ENCODE results near the gene CDCA7L. TPM values are rescaled to one million over a fixed set of nuclear protein-coding genes. Genes with fewer than 3 reads are reported as not detected.

The CDCA7L gene
- total RNA-seq, 1 experiment from 2014 or later = 107 TPM

GRCh38 chr7:21981524-21981923 lies 35.8 kb upstream of the CDCA7L start:
- RAD21 ChIA-PET (ENCODE audit: low non-redundant PET in 1 of 2, low total read pairs in 2 of 2, uncharacterized antibody in 2 of 2, unreplicated experiment in 2 of 2) = no interaction called here

GRCh38 chr7:21980926-21981500 lies 35.3 kb upstream of the CDCA7L start:
- no peak for ATAC-seq
- intact Hi-C loops (cut with micrococcal nuclease) = no loop called here

More at GRCh38 chr7:21981524-21981923, 35.8 kb upstream of the CDCA7L start:
- H2AFZ ChIP-seq (ENCODE audit: low read depth, low read length, poor library complexity, severe bottlenecking) = no peak overlapping the region
- no peaks in the 10 kb centered on the region for H3K9me2 ChIP-seq (ENCODE audit: insufficient read depth)
- H4K20me1 ChIP-seq (ENCODE audit: insufficient read depth) = no peaks in the 10 kb centered on the region
- H3K4me1 ChIP-seq (ENCODE audit: control insufficient read depth in 1 of 2, insufficient read depth in 2 of 2, low read length in 2 of 2) = no peaks in the 10 kb centered on the region
- TF ChIP-seq CEBPB (IDR thresholded peaks at IDR 0.05; ENCODE audit: low read depth) (no peak), ZNF274 (IDR thresholded peaks at IDR 0.05; ENCODE audit: low read depth, low read length) (no peak), CBX3 (IDR thresholded peaks at IDR 0.05; ENCODE audit: low read depth) (no peak)
- BruUV-seq (replicated peaks) = no TSS peak
- CTCF ChIA-PET = no interaction called here
- no peak overlapping the region for H3K9ac ChIP-seq (ENCODE audit: low read length)
- no peak overlapping the region for H3K4me2 ChIP-seq (ENCODE audit: low read length)
- H3K27ac ChIP-seq (ENCODE audit: low read depth, low read length) = no peak overlapping the region
- H3K4me3 ChIP-seq (replicated peaks in 1 of 2; ENCODE audit: low read depth in 1 of 2, low read length in 2 of 2) = no peak overlapping the region
- POLR2A ChIA-PET = no interaction called here
- intact Hi-C loops (cut with micrococcal nuclease) = no loop called here
- H3K36me3 ChIP-seq (ENCODE audit: control insufficient read depth in 1 of 2, insufficient read depth in 2 of 2, low read length in 2 of 2) = no peaks in the 10 kb centered on the region
- no peaks in the 10 kb centered on the region for H3K27me3 ChIP-seq (ENCODE audit: insufficient read depth, low read length)
- DNase-seq (ENCODE audit: low read depth, low spot score) (no peak), ATAC-seq (no peak)
- H3K79me2 ChIP-seq (ENCODE audit: insufficient read depth, low read length) = no peaks in the 10 kb centered on the region
- H3K9me3 ChIP-seq (ENCODE audit: control insufficient read depth in 1 of 2, insufficient read depth in 1 of 2, low read depth in 1 of 2, low read length in 2 of 2) = no peaks in the 10 kb centered on the region

More at GRCh38 chr7:21980926-21981500, 35.3 kb upstream of the CDCA7L start:
- no peak overlapping the region for H3K9ac ChIP-seq (ENCODE audit: low read length)
- H3K36me3 ChIP-seq (ENCODE audit: control insufficient read depth in 1 of 2, insufficient read depth in 2 of 2, low read length in 2 of 2) = no peaks in the 10 kb centered on the region
- no peaks in the 10 kb centered on the region for H3K9me3 ChIP-seq (ENCODE audit: control insufficient read depth in 1 of 2, insufficient read depth in 1 of 2, low read depth in 1 of 2, low read length in 2 of 2)
- no peak overlapping the region for H2AFZ ChIP-seq (ENCODE audit: low read depth, low read length, poor library complexity, severe bottlenecking)
- ChIA-PET RAD21 (ENCODE audit: low non-redundant PET in 1 of 2, low total read pairs in 2 of 2, uncharacterized antibody in 2 of 2, unreplicated experiment in 2 of 2) (no interaction called here), CTCF (no interaction called here), POLR2A (no interaction called here)
- no peaks in the 10 kb centered on the region for H3K4me1 ChIP-seq (ENCODE audit: control insufficient read depth in 1 of 2, insufficient read depth in 2 of 2, low read length in 2 of 2)
- no peaks in the 10 kb centered on the region for H4K20me1 ChIP-seq (ENCODE audit: insufficient read depth)
- H3K79me2 ChIP-seq (ENCODE audit: insufficient read depth, low read length) = no peaks in the 10 kb centered on the region
- TF ChIP-seq MAX (IDR thresholded peaks at IDR 0.05) (no peak), ZBTB33 (IDR thresholded peaks at IDR 0.05; ENCODE audit: extremely low read depth, insufficient replicate concordance, low read length) (no peak), SRF (IDR thresholded peaks at IDR 0.05; ENCODE audit: low read depth) (no peak), POLR2A (IDR thresholded peaks at IDR 0.05; ENCODE audit: borderline replicate concordance, extremely low read depth, insufficient read depth, insufficient read length) (no peak), CBX3 (IDR thresholded peaks at IDR 0.05; ENCODE audit: low read depth) (no peak), ATF3 (IDR thresholded peaks at IDR 0.05) (no peak), FOSL1 (IDR thresholded peaks at IDR 0.05; ENCODE audit: low read depth) (no peak), ZFX (IDR thresholded peaks at IDR 0.05) (no peak), TCF7L2 (IDR thresholded peaks at IDR 0.05; ENCODE audit: borderline replicate concordance, extremely low read depth, insufficient read depth, insufficient read length) (no peak), CEBPB (IDR thresholded peaks at IDR 0.05; ENCODE audit: low read depth) (no peak), JUND (IDR thresholded peaks at IDR 0.05) (no peak)
- no peaks in the 10 kb centered on the region for H3K9me2 ChIP-seq (ENCODE audit: insufficient read depth)
- no peaks in the 10 kb centered on the region for H3K27me3 ChIP-seq (ENCODE audit: insufficient read depth, low read length)
- H3K4me2 ChIP-seq (ENCODE audit: low read length) = no peak overlapping the region
- no peak for DNase-seq (ENCODE audit: low read depth, low spot score)
- no peak overlapping the region for H3K4me3 ChIP-seq (replicated peaks in 1 of 2; ENCODE audit: low read depth in 1 of 2, low read length in 2 of 2)
- BruUV-seq (replicated peaks) = no TSS peak
- no peak overlapping the region for H3K27ac ChIP-seq (ENCODE audit: low read depth, low read length)
